H1 (cell line): Measurements from ENCODE around the gene ERO1A. TPM values are rescaled to one million over a fixed set of nuclear protein-coding genes. Genes with fewer than 3 reads are reported as not detected.

Source experiments
- CTCF ChIA-PET: fragments of 300-600 bp; sonication (Branson Sonifier 250); formaldehyde crosslinking; loops from one replicate; lab custom pipeline; 2021; ENCODE audit not compliant: partially characterized antibody; lab: Charles Lee
- POLR2A ChIA-PET: fragments of 300-600 bp; sonication (Branson Sonifier 250); formaldehyde crosslinking; loops from one replicate; lab custom pipeline; 2021; ENCODE audit warnings: inconsistent platforms; ENCODE audit not compliant: partially characterized antibody; lab: Charles Lee
- DNase-seq, 2 experiments: peaks; one replicate each; pipeline versions ENCODE4 v3.0.0 to v3.0.0-alpha.2; 2010 to 2022; ENCODE audit warnings: low spot score in 2 of 2, low read depth in 1 of 2, mixed read lengths in 1 of 2
- FAIRE-seq: peaks from 2 replicates; lab custom pipeline; 2011; peaks lifted over from hg19 to GRCh38; lab: Jason Lieb, UNC
- H2AFZ ChIP-seq: 2 replicates; pipeline ENCODE4 v1.8.1; 2012; ENCODE audit warnings: low read length, inconsistent platforms
- H2AK5ac ChIP-seq: 2 replicates; pipeline ENCODE4 v1.6.1; 2013; ENCODE audit warnings: low read depth, low read length
- H2BK120ac ChIP-seq: replicated peaks from 2 replicates; pipeline ENCODE3; 2013; ENCODE audit warnings: low read depth, low read length, inconsistent platforms
- H2BK12ac ChIP-seq: 2 replicates; pipeline ENCODE4 v1.6.1; 2013; ENCODE audit warnings: low read depth, low read length
- H2BK15ac ChIP-seq: 2 replicates; pipeline ENCODE4 v1.6.1; 2013; ENCODE audit warnings: low read length
- H2BK20ac ChIP-seq: 2 replicates; pipeline ENCODE4 v1.6.1; 2013; ENCODE audit warnings: low read length
- H2BK5ac ChIP-seq: 2 replicates; pipeline ENCODE4 v1.6.1; 2013; ENCODE audit warnings: low read depth, low read length
- H3K14ac ChIP-seq: 2 replicates; pipeline ENCODE4 v1.6.1; 2013; ENCODE audit warnings: inconsistent platforms; ENCODE audit not compliant: insufficient read length
- H3K18ac ChIP-seq: 2 replicates; pipeline ENCODE4 v1.6.1; 2013; ENCODE audit warnings: low read length; ENCODE audit errors: extremely low read depth
- H3K23ac ChIP-seq: 2 replicates; pipeline ENCODE4 v1.6.1; 2013; ENCODE audit warnings: inconsistent platforms; ENCODE audit not compliant: insufficient read length
- H3K23me2 ChIP-seq: 2 replicates; pipeline ENCODE4 v1.6.1; 2013; ENCODE audit warnings: low read depth, low read length
- H3K27ac ChIP-seq: 2 replicates; pipeline ENCODE4 v1.6.1; 2011; ENCODE audit warnings: low read depth, low read length, inconsistent platforms
- H3K27me3 ChIP-seq, 4 experiments: replicated peaks in 1 of 4; 1 replicate in 1 of 4; 2 replicates in 3 of 4; pipeline versions ENCODE4 v1.6.1 to v1.8.1; 2011 to 2013; ENCODE audit warnings: low read length in 3 of 4, mild to moderate bottlenecking in 3 of 4, inconsistent platforms in 2 of 4, mixed read lengths in 2 of 4, moderate library complexity in 1 of 4; ENCODE audit not compliant: control insufficient read depth in 3 of 4, insufficient read depth in 3 of 4; ENCODE audit errors: extremely low read depth in 1 of 4
- H3K36me3 ChIP-seq, 4 experiments: 2 replicates each; pipeline versions ENCODE4 v1.6.1 to v1.8.1; 2011 to 2013; ENCODE audit warnings: mild to moderate bottlenecking in 4 of 4, low read length in 3 of 4, moderate library complexity in 2 of 4, control low read depth in 1 of 4, inconsistent platforms in 1 of 4; ENCODE audit not compliant: insufficient read depth in 4 of 4, control insufficient read depth in 2 of 4
- H3K4ac ChIP-seq: replicated peaks from 2 replicates; pipeline ENCODE3; 2013; ENCODE audit warnings: low read length, low read depth, mixed read lengths, inconsistent platforms; ENCODE audit not compliant: insufficient read length
- H3K4me1 ChIP-seq, 4 experiments: replicated peaks in 1 of 4; 1 replicate in 1 of 4; 2 replicates in 3 of 4; pipeline versions ENCODE4 v1.6.1 to v1.8.1; 2011 to 2013; ENCODE audit warnings: low read length in 3 of 4, inconsistent platforms in 2 of 4, mixed read lengths in 1 of 4; ENCODE audit not compliant: insufficient read depth in 4 of 4, control insufficient read depth in 3 of 4
- H3K4me2 ChIP-seq, 2 experiments: 2 replicates each; pipeline versions ENCODE4 v1.6.1 to v1.8.1; 2011 to 2013; ENCODE audit warnings: low read depth in 2 of 2, low read length in 2 of 2, control low read depth in 1 of 2, inconsistent platforms in 1 of 2, mild to moderate bottlenecking in 1 of 2; ENCODE audit not compliant: insufficient read depth in 1 of 2
- H3K4me3 ChIP-seq, 4 experiments: fragments of 200-600, 300-600 bp in 1 of 4; sonication (generic), shearing (Covaris generic), sonication (Bioruptor Twin) in 1 of 4; 2 replicates each; pipeline versions ENCODE4 v1.5.1 to v1.8.1; 2011 to 2016; ENCODE audit warnings: low read length in 4 of 4, low read depth in 3 of 4, control low read depth in 2 of 4, inconsistent platforms in 2 of 4, mild to moderate bottlenecking in 2 of 4, mixed read lengths in 1 of 4, moderate library complexity in 1 of 4; ENCODE audit not compliant: insufficient read depth in 2 of 4; ENCODE audit errors: extremely low read depth in 1 of 4
- H3K56ac ChIP-seq: replicated peaks from 2 replicates; pipeline ENCODE3; 2013; ENCODE audit warnings: low read depth, mild to moderate bottlenecking, mixed read lengths, low read length, inconsistent platforms; ENCODE audit not compliant: insufficient read length
- H3K79me1 ChIP-seq: 2 replicates; pipeline ENCODE4 v1.6.1; 2013; ENCODE audit warnings: low read depth, low read length, control low read depth
- H3K79me2 ChIP-seq, 2 experiments: 2 replicates each; pipeline versions ENCODE4 v1.6.1 to v1.8.1; 2012 to 2013; ENCODE audit warnings: low read length in 2 of 2, mild to moderate bottlenecking in 2 of 2, inconsistent platforms in 1 of 2; ENCODE audit not compliant: insufficient read depth in 2 of 2, control insufficient read depth in 1 of 2
- H3K9ac ChIP-seq, 4 experiments: replicated peaks in 1 of 4; 1 replicate in 1 of 4; 2 replicates in 3 of 4; pipeline versions ENCODE4 v1.6.1 to v1.8.1; 2011 to 2013; ENCODE audit warnings: low read depth in 3 of 4, low read length in 3 of 4, control low read depth in 2 of 4, mild to moderate bottlenecking in 2 of 4, moderate library complexity in 2 of 4, inconsistent platforms in 1 of 4; ENCODE audit errors: extremely low read depth in 1 of 4
- H3K9me3 ChIP-seq, 2 experiments: 2 replicates each; pipeline versions ENCODE4 v1.6.1 to v1.8.1; 2012 to 2013; ENCODE audit warnings: mild to moderate bottlenecking in 2 of 2, moderate library complexity in 2 of 2, control low read depth in 1 of 2, inconsistent platforms in 1 of 2, low read depth in 1 of 2, low read length in 1 of 2, mixed read lengths in 1 of 2; ENCODE audit not compliant: insufficient read depth in 2 of 2
- H4K20me1 ChIP-seq, 2 experiments: replicated peaks in 1 of 2; 2 replicates each; pipeline versions ENCODE3 to v1.8.1; 2011 to 2013; ENCODE audit warnings: inconsistent platforms in 2 of 2, low read length in 2 of 2, mild to moderate bottlenecking in 1 of 2; ENCODE audit not compliant: insufficient read depth in 2 of 2, control insufficient read depth in 1 of 2
- H4K5ac ChIP-seq: 2 replicates; pipeline ENCODE4 v1.6.1; 2013; ENCODE audit warnings: low read length, low read depth, mixed read lengths, inconsistent platforms; ENCODE audit not compliant: insufficient read length
- H4K8ac ChIP-seq: 2 replicates; pipeline ENCODE4 v1.8.0; 2013; ENCODE audit warnings: mild to moderate bottlenecking, moderate library complexity, low read length, inconsistent platforms; ENCODE audit not compliant: insufficient read depth; ENCODE audit errors: extremely low read depth
- H4K91ac ChIP-seq: replicated peaks from 2 replicates; pipeline ENCODE3; 2013; ENCODE audit warnings: low read length, mixed read lengths, inconsistent platforms; ENCODE audit not compliant: insufficient read length
- ASH2L ChIP-seq: fragments of 200-600, 300-600 bp; sonication (generic); IDR thresholded peaks from one replicate; pipeline ENCODE4 v1.7.1; 2017; ENCODE audit warnings: low read length
- RBBP5 ChIP-seq: IDR thresholded peaks from 2 replicates; pipeline ENCODE4 v1.7.1; 2012; ENCODE audit warnings: low read depth, mild to moderate bottlenecking, inconsistent platforms, low read length, moderate library complexity, borderline replicate concordance
- YY1 ChIP-seq: IDR thresholded peaks from 2 replicates; pipeline ENCODE4 v1.6.1; 2011; ENCODE audit warnings: low read depth, mild to moderate bottlenecking, low read length
- WGBS, 2 experiments: shearing (Covaris generic) in 1 of 2; methylation state at CpG; one replicate each; pipeline versions ENCODE4 v1.1.6 to v1.1.7; 2013 to 2015; ENCODE audit warnings: low lambda C conversion rate in 2 of 2, mixed read lengths in 2 of 2, inconsistent platforms in 1 of 2, low coverage in 1 of 2, missing lambda C conversion rate in 1 of 2; ENCODE audit not compliant: insufficient replicate concordance in 2 of 2, insufficient coverage in 1 of 2, insufficient read length in 1 of 2; ENCODE audit errors: extremely low coverage in 1 of 2, missing lambda C conversion rate in 1 of 2; 5-methylcytosine and 5-hydroxymethylcytosine counted together
- polyA plus RNA-seq, 7 experiments: library from polyadenylated mRNA; depleted of rRNA in 3 of 7; stranded (reverse) in 5 of 7; unstranded in 2 of 7; fragments of >200 nt in 5 of 7; fragments of 200-250 nt in 2 of 7; gene quantifications; 1 replicate in 5 of 7; 2 replicates in 1 of 7; 4 replicates in 1 of 7; pipeline versions ENCODE4 v1.2.1 to v1.2.3, GENCODE V29; 2011 to 2013; ENCODE audit warnings: missing spikeins in 2 of 7, mixed read lengths in 2 of 7
- total RNA-seq: library from RNA; stranded (reverse); fragmentation: NEBNext Ultra II Directional; extraction: Animal tissue kit (Norgen Biotek cat#: 25700); gene quantifications from 2 replicates; pipeline ENCODE4 v1.2.1, GENCODE V29; 2021

ERO1A gene
- total and polyA plus RNA-seq, 2 of the 8 experiments (the other 6 are each of a cell fraction or from before 2014, with no cell fraction given): 15.7 to 42.0 TPM

DNA sequence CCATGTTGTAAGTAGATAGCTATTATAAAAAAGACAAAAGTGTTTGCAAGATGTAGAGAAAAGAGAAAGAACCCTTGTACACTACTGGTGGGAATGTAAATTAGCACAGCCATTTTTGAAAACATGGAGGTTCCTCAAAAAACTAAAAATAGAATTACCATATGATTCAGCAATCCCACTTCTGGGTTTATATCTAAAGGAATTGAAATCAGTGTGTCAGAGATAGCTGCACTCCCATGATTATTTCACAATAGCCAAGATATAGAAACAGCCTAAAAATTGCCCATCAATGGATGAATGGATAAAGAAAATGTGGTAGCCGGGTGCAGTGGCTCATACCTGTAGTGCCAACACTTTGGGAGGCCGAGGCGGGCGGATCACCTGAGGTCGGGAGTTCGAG lies 20.8 kb upstream of the ERO1A start:
- CTCF ChIA-PET: interaction anchor here (0.6 to 1.1 kb wide), 2 partner anchors 9 to 312 kb away, joined by 3 read pairs; no protein-coding TSS in a partner anchor
- TF ChIP-seq ASH2L (no peak), YY1 (no peak), RBBP5 (no peak)

More for the DNA sequence above, 20.8 kb upstream of the ERO1A start:
- Histone ChIP-seq H3K14ac (no peak overlapping the region), H3K27me3 (no peaks in the 10 kb centered on the region), H2BK15ac (no peak overlapping the region), H4K8ac (no peak overlapping the region), H3K4ac (no peak overlapping the region), H4K20me1 (peaks cover 2 to 6% of the 10 kb centered on the region in 2 experiments), H2BK5ac (no peak overlapping the region), H2BK12ac (no peak overlapping the region), H3K18ac (no peak overlapping the region), H3K23me2 (no peaks in the 10 kb centered on the region), H2BK120ac (no peak overlapping the region), H2BK20ac (no peak overlapping the region), H4K5ac (no peak overlapping the region), H2AK5ac (no peak overlapping the region), H3K36me3 (peaks cover 6 to 88% (median 48%) of the 10 kb centered on the region in 4 experiments), H4K91ac (no peak overlapping the region), H3K4me3 (no peak overlapping the region), H3K9me3 (no peaks in the 10 kb centered on the region), H2AFZ (no peak overlapping the region), H3K9ac (no peak overlapping the region), H3K56ac (no peak overlapping the region), H3K23ac (no peak overlapping the region), H3K79me1 (no peaks in the 10 kb centered on the region), H3K4me1 (no peaks in the 10 kb centered on the region), H3K27ac (no peak overlapping the region), H3K4me2 (no peak overlapping the region), H3K79me2 (no peaks in the 10 kb centered on the region)
- POLR2A ChIA-PET: interaction anchor here (3.2 kb wide), 1 partner anchor 12 kb away, joined by 12 read pairs; the partner anchor contains the start of gene STYX
- no peak for FAIRE-seq
- WGBS, 2 experiments: 90% methylated on average over 6 of the region's 6 CpGs; no CpG with 5 or more reads in 1 of the 2 experiments
- no peak for DNase-seq
